ENCODE measurements around the gene CHST11.
"Not testable (repeated sequence)": the region's sequence is repeated elsewhere in the genome, so short reads cannot be mapped to it uniquely, and the experiment has no call there.

Gene CHST11

GRCh38 chr12:104571328-104571727 is 114.6 kb downstream of the CHST11 start:
- Histone ChIP-seq H4K20me1 (ENCODE audit: low read depth, low read length) (no peaks in the 10 kb centered on the region), H3K9me3 (ENCODE audit: insufficient read depth, low read length) (no peaks in the 10 kb centered on the region), H3F3A (ENCODE audit: insufficient read depth) (no peaks in the 10 kb centered on the region), H3K9ac (ENCODE audit: low read length) (no peak overlapping the region), H3K9me2 (replicated peaks; ENCODE audit: insufficient read depth, low read length) (no peaks in the 10 kb centered on the region), H3K4me3 (ENCODE audit: insufficient read depth, low read length, poor library complexity, severe bottlenecking) (no peak overlapping the region), H3K27ac (ENCODE audit: low read depth, low read length) (no peak overlapping the region), H3K27me3 (ENCODE audit: low read length) (no peaks in the 10 kb centered on the region), H3K36me3 (ENCODE audit: low read length) (no peaks in the 10 kb centered on the region), H2AFZ (ENCODE audit: low read depth, low read length, severe bottlenecking) (no peak overlapping the region), H3K4me2 (ENCODE audit: low read depth, low read length, poor library complexity, severe bottlenecking) (no peak overlapping the region), H3K79me2 (ENCODE audit: insufficient read depth, low read length) (no peaks in the 10 kb centered on the region)
- no peak for TF ChIP-seq EZH2phosphoT487 (conservative IDR thresholded peaks at IDR 0.05; ENCODE audit: low read length)
- TF ChIP-seq, protein P1, sequence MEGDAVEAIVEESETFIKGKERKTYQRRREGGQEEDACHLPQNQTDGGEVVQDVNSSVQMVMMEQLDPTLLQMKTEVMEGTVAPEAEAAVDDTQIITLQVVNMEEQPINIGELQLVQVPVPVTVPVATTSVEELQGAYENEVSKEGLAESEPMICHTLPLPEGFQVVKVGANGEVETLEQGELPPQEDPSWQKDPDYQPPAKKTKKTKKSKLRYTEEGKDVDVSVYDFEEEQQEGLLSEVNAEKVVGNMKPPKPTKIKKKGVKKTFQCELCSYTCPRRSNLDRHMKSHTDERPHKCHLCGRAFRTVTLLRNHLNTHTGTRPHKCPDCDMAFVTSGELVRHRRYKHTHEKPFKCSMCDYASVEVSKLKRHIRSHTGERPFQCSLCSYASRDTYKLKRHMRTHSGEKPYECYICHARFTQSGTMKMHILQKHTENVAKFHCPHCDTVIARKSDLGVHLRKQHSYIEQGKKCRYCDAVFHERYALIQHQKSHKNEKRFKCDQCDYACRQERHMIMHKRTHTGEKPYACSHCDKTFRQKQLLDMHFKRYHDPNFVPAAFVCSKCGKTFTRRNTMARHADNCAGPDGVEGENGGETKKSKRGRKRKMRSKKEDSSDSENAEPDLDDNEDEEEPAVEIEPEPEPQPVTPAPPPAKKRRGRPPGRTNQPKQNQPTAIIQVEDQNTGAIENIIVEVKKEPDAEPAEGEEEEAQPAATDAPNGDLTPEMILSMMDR (IDR thresholded peaks at IDR 0.05; ENCODE audit: insufficient read depth, low read length, poor library complexity, severe bottlenecking): no peak

- H3K4me2 ChIP-seq (ENCODE audit: low read depth, low read length, poor library complexity, severe bottlenecking); H2AFZ ChIP-seq (ENCODE audit: low read depth, low read length, severe bottlenecking); H3F3A ChIP-seq (ENCODE audit: insufficient read depth); H3K4me3 ChIP-seq (ENCODE audit: insufficient read depth, low read length, poor library complexity, severe bottlenecking); H3K27ac ChIP-seq (ENCODE audit: low read depth, low read length); H4K20me1 ChIP-seq (ENCODE audit: low read depth, low read length); H3K79me2 ChIP-seq (ENCODE audit: insufficient read depth, low read length); H3K27me3 ChIP-seq (ENCODE audit: low read length); H3K9me3 ChIP-seq (ENCODE audit: insufficient read depth, low read length); H3K9ac ChIP-seq (ENCODE audit: low read length); H3K9me2 ChIP-seq (replicated peaks; ENCODE audit: insufficient read depth, low read length); H3K36me3 ChIP-seq (ENCODE audit: low read length): not testable (repeated sequence)
Measured at GRCh38 chr12:104574353-104574752, 117.6 kb downstream of the CHST11 start.

DNA sequence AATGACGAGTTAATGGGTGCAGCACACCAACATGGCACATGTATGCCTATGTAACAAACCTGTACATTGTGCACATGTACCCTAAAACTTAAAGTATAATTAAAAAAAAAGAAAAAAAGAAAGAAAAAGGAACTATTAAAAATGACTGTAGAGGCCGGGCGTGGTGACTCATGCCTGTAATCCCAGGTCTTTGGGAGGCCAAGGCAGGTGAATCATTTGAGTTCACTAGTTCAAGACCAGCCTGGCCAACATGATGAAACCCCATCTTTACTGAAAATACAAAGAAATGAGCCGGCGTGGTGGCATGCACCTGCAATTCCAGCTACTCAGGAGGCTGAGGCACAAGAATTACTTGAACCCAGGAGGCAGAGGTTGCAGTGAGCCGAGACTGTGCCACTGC is 118.0 kb downstream of the CHST11 start:
- H3F3A ChIP-seq (ENCODE audit: insufficient read depth); H3K27ac ChIP-seq (ENCODE audit: low read depth, low read length); H3K79me2 ChIP-seq (ENCODE audit: insufficient read depth, low read length); H4K20me1 ChIP-seq (ENCODE audit: low read depth, low read length); H3K9me3 ChIP-seq (ENCODE audit: insufficient read depth, low read length); H3K9ac ChIP-seq (ENCODE audit: low read length); H3K4me2 ChIP-seq (ENCODE audit: low read depth, low read length, poor library complexity, severe bottlenecking); H3K36me3 ChIP-seq (ENCODE audit: low read length); H3K9me2 ChIP-seq (replicated peaks; ENCODE audit: insufficient read depth, low read length); H3K4me3 ChIP-seq (ENCODE audit: insufficient read depth, low read length, poor library complexity, severe bottlenecking); H3K27me3 ChIP-seq (ENCODE audit: low read length); H2AFZ ChIP-seq (ENCODE audit: low read depth, low read length, severe bottlenecking): not testable (repeated sequence)

GRCh38 chr12:104575442-104576186 is 118.9 kb downstream of the CHST11 start:
- H3K4me2 ChIP-seq (ENCODE audit: low read depth, low read length, poor library complexity, severe bottlenecking): no peak overlapping the region
- H3K79me2 ChIP-seq (ENCODE audit: insufficient read depth, low read length): no peaks in the 10 kb centered on the region
- H3K4me3 ChIP-seq (ENCODE audit: insufficient read depth, low read length, poor library complexity, severe bottlenecking): no peak overlapping the region
- H3K9me3 ChIP-seq (ENCODE audit: insufficient read depth, low read length): no peaks in the 10 kb centered on the region
- no peaks in the 10 kb centered on the region for H4K20me1 ChIP-seq (ENCODE audit: low read depth, low read length)
- no peak overlapping the region for H3K9ac ChIP-seq (ENCODE audit: low read length)
- TF ChIP-seq, protein P1 (IDR thresholded peaks at IDR 0.05; ENCODE audit: insufficient read depth, low read length, poor library complexity, severe bottlenecking): no peak
- no peak for TF ChIP-seq EZH2phosphoT487 (conservative IDR thresholded peaks at IDR 0.05; ENCODE audit: low read length)
- no peak overlapping the region for H3K27ac ChIP-seq (ENCODE audit: low read depth, low read length)
- H3K9me2 ChIP-seq (replicated peaks; ENCODE audit: insufficient read depth, low read length): no peaks in the 10 kb centered on the region
- no peaks in the 10 kb centered on the region for H3F3A ChIP-seq (ENCODE audit: insufficient read depth)
- no peak overlapping the region for H2AFZ ChIP-seq (ENCODE audit: low read depth, low read length, severe bottlenecking)
- H3K27me3 ChIP-seq (ENCODE audit: low read length): no peaks in the 10 kb centered on the region
- no peaks in the 10 kb centered on the region for H3K36me3 ChIP-seq (ENCODE audit: low read length)
